Heart right ventricle (tissue), 16 donors: ENCODE data around the gene DYRK1A. TPM values are rescaled to one million over a fixed set of nuclear protein-coding genes. Genes with fewer than 3 reads are reported as not detected.

Experiments used
- ATAC-seq, 8 donors: fragments of 200-7000 bp; cut with Tn5 transposase; one replicate each; pipeline ENCODE4 v1.9.1; 2020; ENCODE audit warnings: mild to moderate bottlenecking in 8 of 8, moderate library complexity in 8 of 8, moderate number of reproducible peaks in 1 of 8
- DNase-seq, 2 donors: peaks; one replicate each; pipeline ENCODE4 v3.0.0-alpha.2; 2020
- H3K27ac ChIP-seq, 10 donors: fragments of 200-600 bp; sonication (generic) in 2 of 10; one replicate each; pipeline versions ENCODE4 v1.5.0 to v1.8.0; 2020 to 2022; ENCODE audit warnings: mild to moderate bottlenecking in 3 of 10
- H3K27me3 ChIP-seq, 7 donors: fragments of 200-600 bp; one replicate each; pipeline ENCODE4 v1.8.0; 2021 to 2022; ENCODE audit warnings: mild to moderate bottlenecking in 2 of 7
- H3K36me3 ChIP-seq, 9 donors: fragments of 200-600 bp; sonication (generic) in 1 of 9; one replicate each; pipeline versions ENCODE4 v1.5.0 to v1.8.0; 2020 to 2022; ENCODE audit warnings: mild to moderate bottlenecking in 2 of 9
- H3K4me1 ChIP-seq, 9 donors: fragments of 200-600 bp; sonication (generic) in 1 of 9; one replicate each; pipeline versions ENCODE4 v1.5.0 to v1.8.0; 2020 to 2022; ENCODE audit warnings: mild to moderate bottlenecking in 4 of 9
- H3K4me3 ChIP-seq, 10 donors: fragments of 200-600 bp; sonication (generic) in 2 of 10; one replicate each; pipeline versions ENCODE4 v1.5.0 to v1.8.0; 2020 to 2022; ENCODE audit warnings: mild to moderate bottlenecking in 7 of 10, moderate library complexity in 2 of 10
- H3K9me3 ChIP-seq, 11 donors: fragments of 200-600 bp in 10 of 11; sonication (generic) in 2 of 11; one replicate each; pipeline versions ENCODE4 v1.5.0 to v1.8.0; 2013 to 2022; ENCODE audit warnings: mild to moderate bottlenecking in 2 of 11, control low read depth in 1 of 11, moderate library complexity in 1 of 11
- CTCF ChIP-seq, 9 donors: fragments of 200-600 bp; sonication (generic) in 2 of 9; IDR thresholded peaks; one replicate each; pipeline versions ENCODE4 v1.5.0 to v1.8.0; 2021 to 2022; ENCODE audit warnings: antibody characterized with exemption in 9 of 9, mild to moderate bottlenecking in 5 of 9, moderate library complexity in 1 of 9
- WGBS, 2 donors: extraction: QIAGEN DNeasy Blood & Tissue Kit; methylation state at CpG; one replicate each; pipeline ENCODE4 v1.1.7; 2013; ENCODE audit warnings: inconsistent platforms in 1 of 2; 5-methylcytosine and 5-hydroxymethylcytosine counted together
- intact Hi-C, 10 donors: fragments of 100-400 bp; cut with DNase I; formaldehyde crosslinking; loops; one replicate each; pipeline versions ENCODE4 v1.11.1 to v1.14.2; 2022
- polyA plus RNA-seq, 2 donors: library from polyadenylated mRNA; stranded (reverse); fragments of 200-250 nt; gene quantifications; one replicate each; pipeline ENCODE4 v1.2.3, GENCODE V29; 2013
- total RNA-seq, 10 donors: library from RNA; stranded (reverse); fragmentation: NEBNext Ultra II Directional in 3 of 10; extraction: Animal tissue kit (Norgen Biotek cat#: 25700) in 3 of 10; gene quantifications; one replicate each; pipeline versions ENCODE4 v1.2.1 to v1.2.4, GENCODE V29; 2021 to 2023
- donor health status: Arrhythmogenic right ventricular cardiomyopathy.
- donor health status: ischemic (EF 13 %, LVEDD 7.1; RV severe dilation, severe dysfunction).
- donor health status: healthy with polysubstance abuse.
- donor health status: DM: no; HTN: yes; CAD: no.
- donor health status: DM: no; HTN: no; CAD: no.
- donor health status: ischemic (EF 25% LVEDD 6.9; RV normal size, moderate dysfunction).
- donor health status: ischemic (EF 25% LVEDD 5.7; RV mildly dilated, moderate dysfunction).
- donor health status: healthy.
- donor health status: DM: yes; HTN: yes; CAD: no.
- donor health status: Ischemic cardiomyopathy.
- donor health status: ischemic (EF 35%, LVEDD 5.7; RV mildly dilated, moderate dysfunction).
- donor health status: nonischemic (EF 11% LVEDD 7.7; RV severe dilation, severe dysfunction).
- donor health status: DM: yes; HTN: yes; CAD: no.
- donor health status: PGD.
- donor health status: ischemic (EF 29% LVEDD 5.4; RV normal size, mild dysfunction).
- donor health status: nonischemic (EF 23%, LVEDD 6.1; RV moderate dilation, normal function).

DYRK1A gene
- total and polyA plus RNA-seq, 12 donors: 24.7 to 94.2 (median 73.2) TPM

GRCh38 chr21:37460196-37460595, 93.6 kb downstream of the DYRK1A start:
- H3K36me3 ChIP-seq: no peaks in the 10 kb centered on the region
- no peak overlapping the region for H3K4me3 ChIP-seq
- WGBS, 2 donors: 78 to 82% methylated on average over 7 of the region's 7 CpGs
- no peaks in the 10 kb centered on the region for H3K27me3 ChIP-seq
- TF ChIP-seq CTCF (IDR thresholded peaks at IDR 0.05): no peak
- DNase-seq (no peak), ATAC-seq (no peak)
- no peaks in the 10 kb centered on the region for H3K9me3 ChIP-seq
- intact Hi-C loops: loop anchor here in 5 of 10 donors (5.0 to 10.0 kb wide), 5 partner anchors 78 to 195 kb away; partner anchors contain the start of genes DYRK1A (in 2 of the 5) and VPS26C (in 2 of the 5)
- peaks cover 6 to 98% (median 90%) of the 10 kb centered on the region in 9 donors for H3K4me1 ChIP-seq
- no peak overlapping the region for H3K27ac ChIP-seq

- ATAC-seq: no peak
- peak overlapping the region in 3 of 10 donors; percentile 3 to 46 (median 4) for H3K27ac ChIP-seq
- no peak overlapping the region for H3K4me3 ChIP-seq
- no peak for TF ChIP-seq CTCF (IDR thresholded peaks at IDR 0.05)
- peaks cover 6 to 95% (median 83%) of the 10 kb centered on the region in 9 donors for H3K4me1 ChIP-seq
- no peaks in the 10 kb centered on the region for H3K36me3 ChIP-seq
- DNase-seq: no peak
- H3K9me3 ChIP-seq: no peaks in the 10 kb centered on the region
- intact Hi-C loops: loop anchor here in 5 of 10 donors (5.0 to 10.0 kb wide), 5 partner anchors 79 to 197 kb away; partner anchors contain the start of genes DYRK1A (in 2 of the 5) and VPS26C (in 2 of the 5)
- no peaks in the 10 kb centered on the region for H3K27me3 ChIP-seq
- WGBS, 2 donors: 29 to 39% methylated on average over 4 of the region's 4 CpGs
Observed at GRCh38 chr21:37461479-37461878, 94.9 kb downstream of the DYRK1A start.

- Histone ChIP-seq H3K4me3 (no peak overlapping the region), H3K27me3 (no peaks in the 10 kb centered on the region), H3K27ac (peak overlapping the region in 6 of 10 donors; percentile 3 to 46 (median 13)), H3K36me3 (no peaks in the 10 kb centered on the region), H3K9me3 (no peaks in the 10 kb centered on the region), H3K4me1 (peaks cover 6 to 87% (median 78%) of the 10 kb centered on the region in 9 donors)
- WGBS, 2 donors: 44 to 49% methylated on average over 5 of the region's 5 CpGs
- no peak for DNase-seq
- intact Hi-C loops: loop anchor here in 5 of 10 donors (5.0 to 10.0 kb wide), 5 partner anchors 80 to 197 kb away; partner anchors contain the start of genes DYRK1A (in 2 of the 5) and VPS26C (in 2 of the 5)
- ATAC-seq: peak in 3 of 8 donors; percentile 15 to 40 (median 31)
- TF ChIP-seq CTCF (IDR thresholded peaks at IDR 0.05): no peak
Observed at GRCh38 chr21:37462087-37462861, 95.7 kb downstream of the DYRK1A start.

- DNase-seq (no peak), ATAC-seq (peak; percentile 28 to 72 (median 62))
- 26 to 31% methylated on average over 6 of the region's 6 CpGs for WGBS, 2 donors
- Histone ChIP-seq H3K9me3 (no peaks in the 10 kb centered on the region), H3K27ac (peak overlapping the region in 3 of 10 donors; percentile 8 to 46 (median 32)), H3K4me1 (peaks cover 6 to 78% (median 69%) of the 10 kb centered on the region in 9 donors), H3K4me3 (peak overlapping the region in 3 of 10 donors; percentile 5 to 27 (median 16)), H3K36me3 (peaks cover 0 to 7% (median 0%) of the 10 kb centered on the region in 9 donors), H3K27me3 (no peaks in the 10 kb centered on the region)
- TF ChIP-seq CTCF (IDR thresholded peaks at IDR 0.05): peak; percentile 38 to 58 (median 50)
- intact Hi-C loops: loop anchor here in 5 of 10 donors (5.0 to 10.0 kb wide), 5 partner anchors 81 to 198 kb away; partner anchors contain the start of genes DYRK1A (in 2 of the 5) and VPS26C (in 2 of the 5)
Observed at GRCh38 chr21:37463083-37463801, 96.7 kb downstream of the DYRK1A start.
